ENCODE measurements around the gene USP10. TPM values are rescaled to one million over a fixed set of nuclear protein-coding genes. Genes with fewer than 3 reads are reported as not detected.
A peak's percentile ranks its signal among the peaks of the same experiment; 100 is the strongest.

The USP10 gene
- total RNA-seq, 1 donor from 2014 or later: 53.8 TPM

- DNase-seq (ENCODE audit: low spot score): no peak
- intact Hi-C loops (cut with DNase I): no loop called here
Measured at GRCh38 chr16:84810518-84811273, 110.9 kb downstream of the USP10 start.

- intact Hi-C loops (cut with DNase I): no loop called here
- no peak for DNase-seq (ENCODE audit: low spot score)
Measured at GRCh38 chr16:84811529-84811928, 111.7 kb downstream of the USP10 start.

GRCh38 chr16:84813141-84813934, 113.5 kb downstream of the USP10 start:
- DNase-seq (ENCODE audit: low spot score): no peak

GRCh38 chr16:84815462-84815861, 115.7 kb downstream of the USP10 start:
- intact Hi-C loops (cut with DNase I): no loop called here
- DNase-seq (ENCODE audit: low spot score): no peak

More at GRCh38 chr16:84813141-84813934, 113.5 kb downstream of the USP10 start:
- intact Hi-C loops (cut with DNase I): no loop called here

GRCh38 chr16:84816023-84816422, 116.2 kb downstream of the USP10 start:
- no peak for DNase-seq (ENCODE audit: low spot score)
- intact Hi-C loops (cut with DNase I): no loop called here

GRCh38 chr16:84816485-84816884, 116.7 kb downstream of the USP10 start:
- DNase-seq (ENCODE audit: low spot score): no peak

GRCh38 chr16:84817206-84817605, 117.4 kb downstream of the USP10 start:
- no peak for DNase-seq (ENCODE audit: low spot score)
- intact Hi-C loops (cut with DNase I): no loop called here

More at GRCh38 chr16:84816485-84816884, 116.7 kb downstream of the USP10 start:
- intact Hi-C loops (cut with DNase I): no loop called here

- no peak for DNase-seq (ENCODE audit: low spot score)
- intact Hi-C loops (cut with DNase I): no loop called here
Measured at GRCh38 chr16:84817613-84818012, 117.8 kb downstream of the USP10 start.

- DNase-seq (ENCODE audit: low spot score): no peak
- intact Hi-C loops (cut with DNase I): no loop called here
Measured at GRCh38 chr16:84818133-84818532, 118.3 kb downstream of the USP10 start.

- intact Hi-C loops (cut with DNase I): no loop called here
Measured at GRCh38 chr16:84818989-84819643, 119.3 kb downstream of the USP10 start.

GRCh38 chr16:84819644-84820304, 120.0 kb downstream of the USP10 start, which contains the start of gene CRISPLD2:
Gene CRISPLD2 (plus strand): TSS chr16:84819985. CDS start chr16:84838496, 18,511 bp downstream.
- DNase-seq (ENCODE audit: low spot score): peak; percentile 96
- intact Hi-C loops (cut with DNase I): no loop called here

More at GRCh38 chr16:84818989-84819643, 119.3 kb downstream of the USP10 start:
- DNase-seq (ENCODE audit: low spot score): no peak

- DNase-seq (ENCODE audit: low spot score): no peak
- intact Hi-C loops (cut with DNase I): no loop called here
Measured at GRCh38 chr16:84820305-84820684, 120.5 kb downstream of the USP10 start.

- no peak for DNase-seq (ENCODE audit: low spot score)
- intact Hi-C loops (cut with DNase I): no loop called here
Measured at GRCh38 chr16:84820771-84821170, 121.0 kb downstream of the USP10 start.

- intact Hi-C loops (cut with DNase I): no loop called here
- DNase-seq (ENCODE audit: low spot score): no peak
Measured at GRCh38 chr16:84821179-84821578, 121.4 kb downstream of the USP10 start.

GRCh38 chr16:84821728-84822689, 122.2 kb downstream of the USP10 start:
- intact Hi-C loops (cut with DNase I): no loop called here
- DNase-seq (ENCODE audit: low spot score): no peak

- no peak for DNase-seq (ENCODE audit: low spot score)
- intact Hi-C loops (cut with DNase I): no loop called here
Measured at GRCh38 chr16:84822990-84823389, 123.2 kb downstream of the USP10 start.

GRCh38 chr16:84823484-84823883, 123.7 kb downstream of the USP10 start:
- intact Hi-C loops (cut with DNase I): no loop called here
- no peak for DNase-seq (ENCODE audit: low spot score)

- DNase-seq (ENCODE audit: low spot score): no peak
- intact Hi-C loops (cut with DNase I): no loop called here
Measured at GRCh38 chr16:84823926-84824325, 124.1 kb downstream of the USP10 start.

Data from cardiac septum (tissue), 1 donor.